ENCODE data around the gene IFNG-AS1.

GRCh38 chr12:67957383-67957782 lies 31.9 kb upstream of the IFNG-AS1 start:
- TF ChIP-seq RAD21 (conservative IDR thresholded peaks at IDR 0.05) (no peak), CTCF (IDR thresholded peaks at IDR 0.05; ENCODE audit: poor library complexity, severe bottlenecking) (no peak), MXI1 (conservative IDR thresholded peaks at IDR 0.05; ENCODE audit: poor library complexity, severe bottlenecking) (no peak), EZH2 (IDR thresholded peaks at IDR 0.05; ENCODE audit: borderline replicate concordance, insufficient read depth, low read length, poor library complexity, severe bottlenecking) (no peak)
